CD4-positive, alpha-beta T cell (primary cell): ENCODE data around the gene OLFML2A. TPM values are rescaled to one million over a fixed set of nuclear protein-coding genes. Genes with fewer than 3 reads are reported as not detected.

Experiments used
- ATAC-seq: fragments of 200-7000 bp; cut with Tn5 transposase; one replicate; pipeline ENCODE4 v1.10.0; 2022; ENCODE audit warnings: mild to moderate bottlenecking; ENCODE audit not compliant: poor library complexity
- CTCF ChIA-PET: fragments of 350-600 bp; sonication (Branson Sonifier 250); formaldehyde crosslinking; loops from one replicate; lab custom pipeline; 2021; ENCODE audit warnings: antibody characterized with exemption, inconsistent platforms; lab: Charles Lee
- POLR2A ChIA-PET: fragments of 350-600 bp; sonication (Branson Sonifier 250); formaldehyde crosslinking; loops from one replicate; lab custom pipeline; 2021; ENCODE audit warnings: antibody characterized with exemption, inconsistent platforms; lab: Charles Lee
- DNase-seq, 14 experiments: peaks; one replicate each; pipeline ENCODE4 v3.0.0-alpha.2; 2013 to 2020; ENCODE audit warnings: mixed read lengths in 2 of 14
- H3K27ac ChIP-seq, 2 donors: one replicate each; pipeline versions ENCODE4 v1.5.1 to v1.7.0; 2013; ENCODE audit warnings: low read length in 2 of 2, low read depth in 1 of 2, mild to moderate bottlenecking in 1 of 2
- H3K27me3 ChIP-seq, 2 experiments: 1 replicate in 1 of 2; 2 replicates in 1 of 2; pipeline versions ENCODE4 v1.6.1 to v1.7.0; 2013; ENCODE audit warnings: low read length in 2 of 2, control low read depth in 1 of 2, mild to moderate bottlenecking in 1 of 2, moderate library complexity in 1 of 2; ENCODE audit not compliant: insufficient read depth in 2 of 2, control insufficient read depth in 1 of 2
- H3K36me3 ChIP-seq: one replicate; pipeline ENCODE4 v1.6.1; 2013; ENCODE audit warnings: low read length, control low read depth; ENCODE audit not compliant: insufficient read depth
- H3K4me1 ChIP-seq: one replicate; pipeline ENCODE4 v1.6.1; 2013; ENCODE audit warnings: low read length, control low read depth; ENCODE audit not compliant: insufficient read depth
- H3K4me3 ChIP-seq: one replicate; pipeline ENCODE4 v1.5.1; 2013; ENCODE audit warnings: mild to moderate bottlenecking, low read length, moderate library complexity
- H3K9me3 ChIP-seq, 2 experiments: 1 replicate in 1 of 2; 2 replicates in 1 of 2; pipeline versions ENCODE4 v1.6.1 to v1.7.0; 2013; ENCODE audit warnings: low read length in 2 of 2, mild to moderate bottlenecking in 2 of 2, control low read depth in 1 of 2, moderate library complexity in 1 of 2; ENCODE audit not compliant: control insufficient read depth in 1 of 2, insufficient read depth in 1 of 2
- H3K27ac Mint-ChIP-seq: one replicate; pipeline ENCODE4 v1.8.0; 2020; ENCODE audit warnings: mixed read lengths
- H3K27me3 Mint-ChIP-seq: one replicate; pipeline ENCODE4 v1.8.0; 2021; ENCODE audit warnings: mixed read lengths
- H3K36me3 Mint-ChIP-seq: one replicate; pipeline ENCODE4 v1.8.0; 2021; ENCODE audit warnings: low read depth, mixed read lengths
- H3K4me1 Mint-ChIP-seq: one replicate; pipeline ENCODE4 v1.8.0; 2021; ENCODE audit warnings: low read depth, mixed read lengths
- H3K4me3 Mint-ChIP-seq: one replicate; pipeline ENCODE4 v1.8.0; 2020; ENCODE audit warnings: mild to moderate bottlenecking, mixed read lengths
- H3K9me3 Mint-ChIP-seq: one replicate; pipeline ENCODE4 v1.8.0; 2020; ENCODE audit warnings: mixed read lengths
- intact Hi-C, 2 experiments: fragments of 100-400 bp; cut with DNase I in 1 of 2; cut with micrococcal nuclease in 1 of 2; formaldehyde crosslinking; loops; one replicate each; pipeline versions ENCODE4 v1.15.1 to v1.9.0; 2023 to 2025; cut with DNase I, micrococcal nuclease
- total RNA-seq, 174 experiments: library from RNA in 2 of 174; stranded (reverse) in 2 of 174; gene quantifications; one replicate each; pipeline ENCODE4 v1.2.3 and lab custom pipeline; 2021 to 2026
- TF ChIP-seq, protein P1 (sequence below): fragments of 200-600 bp; IDR thresholded peaks from one replicate; pipeline ENCODE4 v1.8.0; 2022; ENCODE audit warnings: antibody characterized with exemption, mild to moderate bottlenecking

Gene OLFML2A
- total RNA-seq, 2 experiments from 2014 or later: not detected

DNA sequence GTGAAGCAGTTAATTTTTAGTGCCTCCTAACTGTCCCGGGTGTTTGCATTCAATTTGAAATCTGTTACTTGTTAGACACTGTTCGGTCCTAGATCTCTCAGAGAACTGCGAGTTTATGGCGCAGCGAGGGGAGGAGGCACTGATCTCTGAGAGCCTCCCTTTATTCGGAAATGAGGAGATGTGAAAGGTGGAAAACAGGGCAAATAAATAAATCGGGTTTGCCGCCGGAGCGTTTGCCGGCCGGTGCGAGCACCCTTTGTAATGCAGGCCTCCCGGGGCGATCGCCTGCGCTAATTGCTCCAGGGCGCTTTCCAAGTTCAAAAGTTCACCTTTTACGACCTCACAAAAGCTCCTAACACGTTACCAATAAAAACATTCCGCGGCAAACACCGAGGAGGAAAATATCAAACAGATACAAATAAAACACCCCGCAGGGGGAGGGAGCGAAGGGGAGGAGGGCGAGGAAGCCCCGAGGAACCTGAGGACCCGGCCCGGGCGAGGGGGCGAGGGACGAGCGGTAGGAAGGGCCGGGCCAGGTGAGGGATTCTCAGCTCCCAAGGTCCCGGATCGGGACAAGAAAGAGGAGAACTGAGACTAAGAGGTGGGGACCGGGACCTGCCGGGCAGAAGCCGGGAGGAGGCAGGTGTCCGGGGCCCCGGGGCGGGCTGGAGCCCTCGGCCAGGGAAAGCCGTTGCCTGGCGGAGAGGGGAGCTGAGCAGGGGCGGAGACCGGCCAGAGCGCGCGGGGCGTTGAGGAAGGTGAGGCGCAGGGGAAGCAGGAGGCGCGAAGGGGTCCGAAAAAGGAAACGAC is 7.2 kb upstream of the OLFML2A start:
- DNase-seq (peak in 3 of 14 experiments; percentile 17 to 29 (median 25)), ATAC-seq (no peak)
- Mint-ChIP-seq H3K27me3 (peaks cover 88% of the 10 kb centered on the region), H3K9me3 (no peaks in the 10 kb centered on the region), H3K36me3 (no peaks in the 10 kb centered on the region), H3K4me1 (peaks cover 39% of the 10 kb centered on the region), H3K27ac (no peak overlapping the region), H3K4me3 (peak overlapping the region; percentile 89)
- ChIA-PET CTCF (interaction anchor here (0.6 to 9.2 kb wide), 3 partner anchors 84 to 92 kb away, joined by 3 to 106 read pairs (median 3); partner anchors contain the start of genes ARPC5L, RPL35 and WDR38), POLR2A (interaction anchor here (1.0 to 4.4 kb wide), 4 partner anchors 9 to 100 kb away, joined by 3 to 21 read pairs (median 4); partner anchors contain the start of genes ARPC5L and RPL35)
- intact Hi-C loops: loop anchor here (2.0 to 5.0 kb wide), 3 partner anchors 171 to 373 kb away; partner anchors contain the start of genes GOLGA1 (in 1 of the 2), PSMB7 (in 1 of the 2) and SCAI (in 1 of the 2)
- Histone ChIP-seq H3K36me3 (no peaks in the 10 kb centered on the region), H3K27ac (no peak overlapping the region), H3K27me3 (peaks cover 27 to 70% of the 10 kb centered on the region in 2 experiments), H3K4me3 (peak overlapping the region; percentile 59), H3K4me1 (peaks cover 31% of the 10 kb centered on the region), H3K9me3 (peaks cover 0 to 4% of the 10 kb centered on the region in 2 experiments)
- TF ChIP-seq, protein P1, sequence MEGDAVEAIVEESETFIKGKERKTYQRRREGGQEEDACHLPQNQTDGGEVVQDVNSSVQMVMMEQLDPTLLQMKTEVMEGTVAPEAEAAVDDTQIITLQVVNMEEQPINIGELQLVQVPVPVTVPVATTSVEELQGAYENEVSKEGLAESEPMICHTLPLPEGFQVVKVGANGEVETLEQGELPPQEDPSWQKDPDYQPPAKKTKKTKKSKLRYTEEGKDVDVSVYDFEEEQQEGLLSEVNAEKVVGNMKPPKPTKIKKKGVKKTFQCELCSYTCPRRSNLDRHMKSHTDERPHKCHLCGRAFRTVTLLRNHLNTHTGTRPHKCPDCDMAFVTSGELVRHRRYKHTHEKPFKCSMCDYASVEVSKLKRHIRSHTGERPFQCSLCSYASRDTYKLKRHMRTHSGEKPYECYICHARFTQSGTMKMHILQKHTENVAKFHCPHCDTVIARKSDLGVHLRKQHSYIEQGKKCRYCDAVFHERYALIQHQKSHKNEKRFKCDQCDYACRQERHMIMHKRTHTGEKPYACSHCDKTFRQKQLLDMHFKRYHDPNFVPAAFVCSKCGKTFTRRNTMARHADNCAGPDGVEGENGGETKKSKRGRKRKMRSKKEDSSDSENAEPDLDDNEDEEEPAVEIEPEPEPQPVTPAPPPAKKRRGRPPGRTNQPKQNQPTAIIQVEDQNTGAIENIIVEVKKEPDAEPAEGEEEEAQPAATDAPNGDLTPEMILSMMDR: no peak

- no peaks in the 10 kb centered on the region for H3K36me3 Mint-ChIP-seq
- TF ChIP-seq, protein P1: no peak
- H3K27me3 Mint-ChIP-seq: peaks cover 87% of the 10 kb centered on the region
- H3K27ac Mint-ChIP-seq: no peak overlapping the region
- ATAC-seq (no peak), DNase-seq (peak in 4 of 14 experiments; percentile 5 to 73 (median 40))
- CTCF ChIA-PET: interaction anchor here (0.6 to 9.2 kb wide), 4 partner anchors 59 to 91 kb away, joined by 3 to 106 read pairs (median 4); partner anchors contain the start of gene WDR38
- peak overlapping the region; percentile 89 for H3K4me3 Mint-ChIP-seq
- no peaks in the 10 kb centered on the region for H3K9me3 Mint-ChIP-seq
- Histone ChIP-seq H3K9me3 (peaks cover 0 to 4% of the 10 kb centered on the region in 2 experiments), H3K36me3 (no peaks in the 10 kb centered on the region), H3K4me1 (peaks cover 31% of the 10 kb centered on the region), H3K4me3 (peak overlapping the region; percentile 59), H3K27me3 (peaks cover 28 to 70% of the 10 kb centered on the region in 2 experiments), H3K27ac (no peak overlapping the region)
- intact Hi-C loops: loop anchor here (1.0 to 5.0 kb wide), 4 partner anchors 91 to 372 kb away; partner anchors contain the start of genes GOLGA1 (in 1 of the 2), PSMB7 (in 1 of the 2), RPL35 (in 1 of the 2) and SCAI (in 1 of the 2)
- H3K4me1 Mint-ChIP-seq: peaks cover 39% of the 10 kb centered on the region
- POLR2A ChIA-PET: interaction anchor here (0.6 to 4.4 kb wide), 8 partner anchors 9 to 157 kb away, joined by 3 to 21 read pairs (median 4); partner anchors contain the start of genes ARPC5L, RPL35 and WDR38
Measured at GRCh38 chr9:124770359-124771020, 6.4 kb upstream of the OLFML2A start.
